Omental fat pad (tissue), 4 donors: Measurements from ENCODE around the gene PLCB4. TPM values are rescaled to one million over a fixed set of nuclear protein-coding genes. Genes with fewer than 3 reads are reported as not detected.
"Not testable (repeated sequence)": the region's sequence is repeated elsewhere in the genome, so short reads cannot be mapped to it uniquely, and the experiment has no call there.

Experiments used
- ATAC-seq: fragments of 150-250 bp; one replicate; pipeline ENCODE4 v1.9.1; 2016; ENCODE audit warnings: mild to moderate bottlenecking, moderate library complexity; ENCODE audit not compliant: low FRiP score
- DNase-seq: peaks from one replicate; pipeline ENCODE4 v3.0.0-alpha.2; 2019; ENCODE audit warnings: low spot score
- total RNA-seq, 4 donors: library from RNA; depleted of rRNA; stranded (reverse); fragments of >200 nt; gene quantifications; one replicate each; pipeline ENCODE4 v1.1.0, GENCODE V29; 2016
- TF ChIP-seq, protein P1 (sequence below), 3 donors: fragments of 450-650 bp; IDR thresholded peaks; one replicate each; pipeline ENCODE4 v1.5.1; 2016 to 2017; ENCODE audit warnings: antibody characterized with exemption in 3 of 3, mild to moderate bottlenecking in 3 of 3, moderate library complexity in 2 of 3

PLCB4 gene
- total RNA-seq, 4 donors from 2014 or later: 6.6 to 18.4 (median 11.4) TPM

DNA sequence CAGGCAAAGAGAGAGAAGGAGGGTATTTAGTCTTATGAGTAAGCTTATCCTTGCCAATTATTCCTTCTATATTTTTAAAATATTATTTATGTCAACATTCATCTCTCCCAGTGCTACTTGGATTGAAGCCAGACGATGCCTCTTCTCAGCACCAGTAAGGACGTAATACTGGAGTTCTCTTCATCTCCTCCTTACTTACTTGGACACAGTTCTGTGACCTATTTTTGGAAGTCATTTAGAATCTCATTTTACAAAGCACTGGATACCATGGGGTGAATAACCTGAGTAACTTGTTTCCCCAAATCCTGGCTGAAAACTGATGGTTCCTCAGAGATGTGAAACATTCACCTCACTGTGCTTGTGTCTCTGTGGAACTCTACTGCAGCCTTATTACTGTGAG lies 308.1 kb downstream of the PLCB4 start:
- DNase-seq (no peak), ATAC-seq (no peak)
- TF ChIP-seq, protein P1, sequence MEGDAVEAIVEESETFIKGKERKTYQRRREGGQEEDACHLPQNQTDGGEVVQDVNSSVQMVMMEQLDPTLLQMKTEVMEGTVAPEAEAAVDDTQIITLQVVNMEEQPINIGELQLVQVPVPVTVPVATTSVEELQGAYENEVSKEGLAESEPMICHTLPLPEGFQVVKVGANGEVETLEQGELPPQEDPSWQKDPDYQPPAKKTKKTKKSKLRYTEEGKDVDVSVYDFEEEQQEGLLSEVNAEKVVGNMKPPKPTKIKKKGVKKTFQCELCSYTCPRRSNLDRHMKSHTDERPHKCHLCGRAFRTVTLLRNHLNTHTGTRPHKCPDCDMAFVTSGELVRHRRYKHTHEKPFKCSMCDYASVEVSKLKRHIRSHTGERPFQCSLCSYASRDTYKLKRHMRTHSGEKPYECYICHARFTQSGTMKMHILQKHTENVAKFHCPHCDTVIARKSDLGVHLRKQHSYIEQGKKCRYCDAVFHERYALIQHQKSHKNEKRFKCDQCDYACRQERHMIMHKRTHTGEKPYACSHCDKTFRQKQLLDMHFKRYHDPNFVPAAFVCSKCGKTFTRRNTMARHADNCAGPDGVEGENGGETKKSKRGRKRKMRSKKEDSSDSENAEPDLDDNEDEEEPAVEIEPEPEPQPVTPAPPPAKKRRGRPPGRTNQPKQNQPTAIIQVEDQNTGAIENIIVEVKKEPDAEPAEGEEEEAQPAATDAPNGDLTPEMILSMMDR (IDR thresholded peaks at IDR 0.05): no peak

DNA sequence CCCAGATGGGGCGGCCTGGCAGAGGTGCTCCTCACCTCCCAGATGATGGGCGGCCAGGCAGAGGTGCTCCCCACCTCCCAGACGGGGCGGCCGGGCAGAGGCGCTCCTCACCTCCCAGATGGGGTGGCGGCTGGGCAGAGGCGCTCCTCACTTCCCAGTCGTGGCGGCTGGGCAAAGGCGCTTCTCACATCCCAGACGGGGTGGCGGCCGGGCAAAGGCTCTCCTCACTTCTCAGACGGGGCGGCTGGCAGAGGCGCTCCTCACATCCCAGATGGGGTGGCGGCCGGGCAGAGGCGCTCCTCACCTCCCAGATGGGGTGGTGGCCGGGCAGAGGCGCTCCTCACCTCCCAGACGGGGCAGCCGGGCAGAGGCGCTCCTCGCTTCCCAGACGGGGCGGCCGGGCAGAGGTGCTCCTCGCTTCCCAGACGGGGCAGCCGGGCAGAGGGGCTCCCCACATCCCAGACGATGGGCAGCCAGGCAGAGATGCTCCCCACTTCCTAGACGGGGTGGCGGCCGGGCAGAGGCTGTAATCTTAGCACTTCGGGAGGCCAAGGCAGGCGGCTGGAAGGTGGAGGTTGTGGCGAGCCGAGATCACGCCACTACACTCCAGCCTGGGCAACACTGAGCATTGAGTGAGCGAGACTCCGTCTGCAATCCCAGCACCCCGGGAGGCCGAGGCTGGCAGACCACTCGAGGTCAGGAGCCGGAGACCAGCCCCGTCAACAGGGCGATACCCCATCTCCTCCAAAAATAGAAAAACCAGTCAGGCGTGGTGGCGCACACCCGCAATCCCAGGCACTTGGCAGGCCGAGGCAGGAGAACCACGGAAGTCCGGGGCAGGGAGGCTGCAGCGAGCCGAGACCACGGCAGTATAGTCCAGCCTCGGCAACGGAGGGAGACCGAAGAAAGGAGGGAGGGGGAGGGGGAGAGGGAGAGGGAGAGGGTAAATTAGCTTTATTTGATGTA lies 316.7 kb downstream of the PLCB4 start:
- not testable (repeated sequence) for DNase-seq, ATAC-seq

DNA sequence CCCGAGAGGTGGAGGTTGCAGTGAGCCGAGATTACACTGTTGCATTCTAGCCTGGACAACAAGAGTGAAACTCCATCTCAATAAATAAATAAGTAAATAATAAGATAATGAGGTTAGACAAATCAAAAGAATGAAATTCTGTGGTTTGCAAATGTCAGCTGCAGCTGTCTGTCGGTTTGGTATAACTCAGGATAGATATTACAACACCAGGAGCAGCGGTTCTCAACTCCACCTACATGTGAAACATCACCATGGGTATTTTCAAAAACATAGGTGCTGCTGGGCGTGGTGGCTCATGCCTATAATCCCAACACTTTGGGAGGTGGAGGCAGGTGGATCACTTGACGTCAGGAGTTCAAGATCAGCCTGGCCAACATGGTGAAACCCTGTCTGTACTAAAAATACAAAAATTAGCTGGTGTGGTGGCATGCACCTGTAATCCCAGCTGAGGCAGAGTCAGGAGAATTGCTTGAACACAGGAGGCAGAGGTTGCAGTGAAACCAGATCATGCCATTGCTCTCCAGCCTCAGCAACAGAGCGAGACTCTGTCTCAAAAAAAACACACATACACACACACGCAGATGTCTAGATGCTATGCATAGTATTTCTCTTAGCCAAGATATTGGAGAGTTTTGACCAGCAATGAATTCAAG lies 319.4 kb downstream of the PLCB4 start:
- DNase-seq: no peak
- TF ChIP-seq, protein P1 (IDR thresholded peaks at IDR 0.05): no peak
- no peak for ATAC-seq

DNA sequence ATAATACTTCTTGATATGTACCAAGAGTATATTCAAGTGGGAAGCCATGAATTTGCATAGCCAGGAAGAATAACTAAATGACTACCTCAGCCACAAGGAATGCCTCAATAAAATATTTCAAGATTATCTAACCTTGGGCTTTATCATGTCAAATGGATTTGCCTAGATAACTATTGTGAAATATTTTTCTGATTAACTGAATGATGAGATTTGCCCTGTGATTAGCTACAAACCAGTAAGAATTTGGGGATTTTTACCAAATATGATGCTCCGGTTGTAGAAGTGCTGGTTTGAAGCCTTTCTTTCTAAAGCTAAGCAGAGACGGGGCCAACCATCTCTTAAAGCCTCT lies 319.9 kb downstream of the PLCB4 start:
- TF ChIP-seq, protein P1 (IDR thresholded peaks at IDR 0.05): no peak
- DNase-seq: no peak
- ATAC-seq: no peak

DNA sequence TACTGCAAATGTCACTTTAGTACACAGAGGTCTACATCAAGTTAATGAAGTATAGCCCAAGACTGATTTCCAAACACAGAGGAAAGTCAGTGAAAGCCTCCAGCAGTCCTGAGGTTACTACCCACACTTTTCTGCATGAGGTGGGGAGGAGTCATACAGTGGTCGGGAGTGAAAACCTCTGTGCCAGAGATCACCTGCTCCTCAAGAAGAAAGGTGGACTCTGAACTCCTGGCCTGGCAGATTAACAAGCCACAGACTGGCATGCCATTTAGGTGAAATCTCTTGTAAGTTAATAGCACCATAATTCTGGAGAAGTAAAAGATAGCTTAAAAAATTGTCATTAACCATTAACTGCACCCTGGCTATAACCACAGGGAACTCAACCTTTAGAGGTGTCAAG lies 320.5 kb downstream of the PLCB4 start:
- no peak for ATAC-seq
- no peak for DNase-seq
- TF ChIP-seq, protein P1 (IDR thresholded peaks at IDR 0.05): no peak

DNA sequence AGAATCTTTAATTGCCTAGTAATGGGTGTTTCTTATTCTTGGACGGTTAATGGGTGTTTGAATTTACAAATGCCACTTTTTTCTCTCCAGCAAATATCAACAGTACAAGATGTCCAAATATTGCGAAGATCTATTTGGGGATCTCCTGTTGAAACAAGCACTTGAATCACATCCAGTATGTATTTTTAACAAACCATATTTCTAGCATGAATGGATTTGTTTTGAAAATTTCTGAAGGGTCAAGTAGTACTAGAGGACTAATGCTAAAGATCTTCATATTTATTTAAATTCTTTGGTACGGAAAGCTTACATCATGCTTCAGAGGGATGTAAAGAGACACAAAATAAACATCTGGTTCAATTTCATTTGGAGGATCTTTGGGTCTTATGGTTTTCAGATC lies 321.6 kb downstream of the PLCB4 start:
- no peak for DNase-seq
- ATAC-seq: no peak
- TF ChIP-seq, protein P1 (IDR thresholded peaks at IDR 0.05): no peak

DNA sequence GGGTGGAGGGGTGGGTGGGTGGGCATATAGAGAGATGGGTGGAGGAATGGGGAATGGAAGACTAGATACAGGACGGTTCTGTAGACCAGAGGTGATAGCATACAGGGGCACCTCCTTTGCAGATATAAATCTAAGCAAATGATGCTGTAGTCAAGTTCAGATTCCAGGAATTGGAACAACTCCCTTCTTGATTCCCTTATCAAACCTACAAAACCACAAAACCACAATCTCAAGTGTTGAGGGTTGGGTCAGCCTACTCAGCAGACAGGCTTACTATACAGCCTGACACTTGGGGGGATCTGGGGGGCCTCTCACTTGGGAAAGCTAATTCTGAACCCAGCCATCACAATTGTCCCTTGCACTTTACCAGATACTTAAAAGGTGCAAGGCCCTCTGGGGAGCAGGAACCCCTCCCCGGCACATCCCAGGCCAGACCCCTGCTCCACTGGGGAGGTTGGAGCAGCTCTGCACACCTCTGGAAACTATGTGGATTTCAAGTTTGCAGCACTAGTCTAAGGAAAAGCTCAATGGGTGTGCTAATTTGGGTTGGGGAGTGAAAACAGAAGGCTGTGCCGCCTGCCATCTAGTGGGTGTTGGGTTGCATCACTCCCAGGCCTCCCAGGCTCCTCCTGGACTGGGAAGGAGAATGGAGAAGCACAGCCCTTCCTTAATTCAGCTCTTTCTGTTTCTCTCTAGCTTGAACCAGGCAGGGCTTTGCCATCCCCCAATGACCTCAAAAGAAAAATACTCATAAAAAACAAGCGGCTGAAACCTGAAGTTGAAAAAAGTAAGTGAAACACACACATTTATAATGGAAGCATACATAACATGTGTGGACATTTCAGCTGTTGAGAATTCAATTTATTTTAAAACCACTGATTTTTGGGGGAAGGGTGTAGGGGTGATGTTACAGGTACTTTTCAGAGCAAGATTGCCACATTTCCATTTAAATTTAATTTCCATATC lies 324.3 kb downstream of the PLCB4 start:
- DNase-seq (peak; percentile 32), ATAC-seq (no peak)
- TF ChIP-seq, protein P1 (IDR thresholded peaks at IDR 0.05): no peak
